Stimulated activated CD8-positive, alpha-beta memory T cell treated with anti-CD3 and anti-CD28 coated beads, Interleukin-2, amount 100 ng/mL, for 48 hours (primary cell): Measurements from ENCODE around the gene AGFG2.
A peak's percentile ranks its signal among the peaks of the same experiment; 100 is the strongest.

Experiments used
- DNase-seq, 2 donors: peaks; one replicate each; pipeline ENCODE4 v3.0.0-alpha.2; 2020; ENCODE audit warnings: low read depth in 2 of 2

The AGFG2 gene

DNA sequence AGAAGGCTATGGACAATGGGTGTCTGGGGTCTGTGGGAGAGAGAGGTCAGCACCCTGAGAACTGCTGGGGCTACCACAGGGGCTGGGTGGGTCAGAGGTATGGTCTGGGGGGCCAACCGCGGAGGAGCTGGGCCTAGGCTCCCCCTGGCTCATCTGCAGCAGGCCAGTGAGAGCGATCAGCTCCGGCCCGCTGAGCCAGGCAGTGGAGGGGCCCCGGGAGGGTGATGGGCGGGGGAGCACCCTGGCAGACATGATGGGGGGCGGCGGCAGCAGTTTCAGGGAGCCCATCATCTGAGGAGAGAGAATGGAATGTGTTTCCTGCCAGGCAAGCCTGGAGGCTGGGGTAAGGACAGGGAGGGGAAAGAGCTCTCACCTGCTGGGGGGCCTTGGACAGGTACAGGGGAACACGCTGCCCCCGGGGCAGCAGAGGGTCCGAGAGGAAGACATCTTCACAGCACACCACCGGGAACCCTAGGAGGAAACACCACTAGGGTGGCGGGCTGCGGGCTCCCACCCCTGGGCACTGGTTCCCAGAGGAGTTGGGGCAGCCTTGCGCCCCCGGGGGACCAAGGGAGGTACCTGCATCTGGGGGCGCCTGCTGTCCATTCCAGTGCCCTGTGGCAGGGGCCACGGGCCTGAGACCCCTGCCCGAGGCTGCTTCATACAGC is 33.4 kb downstream of the AGFG2 start:
- DNase-seq, result no peak

DNA sequence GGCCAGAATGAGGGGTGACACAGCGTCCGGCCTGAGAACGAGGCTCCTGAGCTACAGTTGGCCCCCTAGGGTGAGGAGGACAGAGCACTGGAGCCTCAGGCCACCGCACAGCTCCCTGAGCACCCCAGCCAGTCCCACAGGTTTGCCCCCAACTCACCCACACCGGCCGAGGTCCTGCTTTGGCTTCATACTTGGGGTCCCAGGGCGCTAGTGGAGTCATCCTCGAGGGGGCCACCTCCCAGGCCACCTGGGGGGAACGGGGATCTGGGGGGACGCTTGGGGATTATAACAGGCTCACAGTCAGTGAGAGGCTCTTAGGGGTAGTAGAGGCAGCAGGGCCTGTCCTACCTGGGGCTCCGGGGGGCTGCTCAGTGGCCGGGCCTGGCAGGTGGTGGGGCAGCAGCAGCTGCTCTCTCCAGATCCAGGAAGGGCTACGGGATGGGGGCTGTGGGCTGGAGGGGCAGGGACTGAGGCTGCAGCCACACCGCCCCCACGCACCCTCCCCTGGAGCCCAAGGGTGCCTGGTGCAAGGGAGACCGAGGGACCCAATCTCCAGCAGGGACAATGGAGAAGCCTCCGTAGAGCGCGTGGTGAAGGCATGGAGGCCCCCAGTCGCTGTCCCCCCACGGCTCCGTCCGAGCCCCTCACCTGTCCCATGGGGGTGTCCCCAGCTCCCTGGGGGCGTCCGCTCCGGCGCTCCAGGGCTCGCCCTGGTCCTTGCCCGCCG is 34.1 kb downstream of the AGFG2 start:
- DNase-seq, result no peak

- no peak for DNase-seq
Measured at GRCh38 chr7:100573691-100574361, 34.8 kb downstream of the AGFG2 start, which contains the start of gene SAP25. Gene SAP25 (minus strand): TSS chr7:100573900. CDS start chr7:100573742, 158 bp downstream.

DNA sequence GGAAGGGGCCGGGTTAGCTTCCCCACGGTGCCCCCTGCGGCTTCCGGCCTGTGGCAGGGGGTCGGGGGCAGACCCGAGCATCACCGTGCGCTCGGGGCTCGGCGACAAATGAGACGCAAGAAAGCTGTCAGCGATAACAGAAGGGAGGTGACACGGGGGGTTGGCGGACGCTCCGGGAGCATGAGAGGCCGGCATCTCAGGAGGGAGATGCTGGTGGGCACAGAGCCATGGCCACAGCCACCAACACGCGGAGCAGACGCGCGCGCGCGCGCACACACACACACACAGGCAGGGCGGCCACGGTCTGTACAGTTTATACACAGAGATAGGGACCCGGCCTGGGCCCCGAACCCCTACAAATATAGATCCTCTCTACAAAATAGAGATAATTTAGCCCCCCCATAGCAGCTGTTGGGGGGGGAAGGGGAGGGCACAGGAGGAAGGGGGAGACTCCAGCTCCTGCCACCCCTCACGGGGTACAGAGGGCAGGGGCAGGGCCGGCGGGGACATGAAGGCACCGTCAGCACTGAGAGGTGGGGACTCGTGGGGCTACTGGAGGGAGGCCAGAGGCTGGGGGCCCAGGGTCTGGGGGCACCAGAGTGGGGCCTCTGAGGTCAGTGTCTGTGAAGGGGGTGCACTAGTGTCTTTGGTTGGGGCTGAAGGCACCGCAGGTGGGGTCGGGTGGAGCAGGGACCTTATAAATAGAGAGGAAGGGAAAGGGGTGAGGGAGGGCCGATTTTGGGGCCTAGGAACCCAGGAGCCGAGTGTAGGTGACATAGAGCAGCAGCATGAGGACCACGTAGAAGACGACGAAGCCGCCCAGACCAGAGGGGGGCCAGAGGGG is 35.6 kb downstream of the AGFG2 start:
- DNase-seq, result no peak

GRCh38 chr7:100575206-100575631 is 36.2 kb downstream of the AGFG2 start:
- no peak for DNase-seq

DNA sequence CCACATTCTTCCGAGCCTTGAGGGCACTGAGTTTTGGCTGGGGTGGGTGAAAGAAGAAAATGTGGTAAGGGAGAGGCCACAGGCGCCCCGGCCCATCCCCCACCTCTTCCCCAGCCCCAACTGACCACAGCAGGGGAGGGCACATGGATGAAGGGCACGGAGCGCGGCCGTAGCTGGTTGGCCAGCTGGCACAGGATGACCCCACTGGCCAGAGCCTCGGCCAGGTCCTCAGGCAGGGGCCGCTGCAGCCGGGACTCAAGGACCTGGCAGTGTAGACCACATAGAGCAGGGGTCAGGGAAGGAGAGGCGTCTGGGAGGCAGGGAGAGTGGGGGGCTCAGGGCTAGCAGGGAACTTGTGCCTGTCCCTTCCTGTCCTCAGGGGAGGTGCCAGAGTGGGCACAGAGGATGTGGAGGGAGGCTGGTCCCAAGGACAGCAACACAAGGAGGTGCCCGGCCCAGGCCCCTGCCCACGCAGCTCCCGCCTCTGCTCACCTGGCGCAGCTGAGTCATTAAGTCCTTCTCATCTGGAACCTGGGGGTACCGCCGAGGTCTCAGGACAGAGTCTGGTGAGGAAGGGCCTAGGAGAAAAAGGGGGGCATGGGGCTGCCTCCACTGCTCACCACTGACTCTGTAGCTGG is 36.9 kb downstream of the AGFG2 start:
- DNase-seq, result no peak

- no peak for DNase-seq
Measured at GRCh38 chr7:100576384-100576993, 37.5 kb downstream of the AGFG2 start.

DNA sequence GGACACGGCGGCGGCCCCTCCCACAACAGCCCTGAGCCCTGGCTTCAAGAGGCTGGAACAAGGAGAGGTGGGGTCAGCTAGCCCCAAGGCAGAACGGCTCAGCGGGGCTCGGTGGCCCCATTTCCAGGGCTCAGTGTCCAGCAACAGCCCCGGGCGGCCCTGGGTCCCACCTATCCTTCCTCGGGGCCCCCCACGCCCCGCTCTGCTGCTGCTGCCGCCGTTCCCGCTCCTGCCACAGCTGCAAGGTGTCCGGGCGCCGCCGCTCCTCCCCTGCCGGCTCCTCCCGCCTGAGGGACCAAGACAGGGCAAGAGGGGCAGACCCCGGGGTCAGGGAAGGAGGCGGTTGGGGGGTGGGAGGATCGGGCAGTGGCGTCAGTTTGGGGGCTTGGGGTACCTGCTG is 38.1 kb downstream of the AGFG2 start:
- no peak for DNase-seq

GRCh38 chr7:100577507-100577906 is 38.5 kb downstream of the AGFG2 start:
- DNase-seq, result no peak

GRCh38 chr7:100578246-100579183 is 39.5 kb downstream of the AGFG2 start:
- no peak for DNase-seq

DNA sequence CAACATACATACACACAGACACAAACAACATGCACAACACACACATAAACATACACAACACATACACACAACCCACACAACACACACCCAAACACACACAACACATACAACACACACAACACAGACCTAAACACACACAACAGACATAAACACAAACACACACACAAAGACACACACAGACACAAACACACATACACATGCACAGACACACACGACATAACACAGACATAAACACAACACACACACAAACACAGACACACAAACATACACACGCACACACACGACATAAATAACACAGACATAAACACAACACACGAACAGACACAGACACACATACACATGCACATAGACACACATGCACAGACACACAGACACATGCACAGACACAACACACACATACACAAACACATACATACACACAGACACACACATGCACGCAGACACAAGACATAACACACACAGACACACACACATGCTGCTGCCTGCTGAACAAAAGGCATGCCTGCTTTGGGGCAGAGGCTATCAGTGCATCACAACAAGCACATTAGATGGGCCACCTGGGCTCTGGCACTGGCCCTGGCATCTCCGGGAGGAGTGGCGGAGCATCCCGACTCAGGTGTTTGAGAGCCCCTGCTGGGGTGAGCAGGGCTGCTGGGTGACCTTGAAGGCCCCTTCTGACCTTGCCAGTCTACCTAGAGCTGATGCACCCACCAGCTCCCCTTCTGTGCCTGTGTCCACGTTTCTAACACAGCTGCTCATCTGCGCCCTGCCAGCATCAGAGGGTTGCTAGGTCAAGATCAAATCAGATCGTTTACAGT is 41.7 kb downstream of the AGFG2 start:
- DNase-seq, result no peak

- DNase-seq, result no peak
Measured at GRCh38 chr7:100582041-100582579, 43.1 kb downstream of the AGFG2 start.

GRCh38 chr7:100582650-100583049 is 43.6 kb downstream of the AGFG2 start:
- no peak for DNase-seq

DNA sequence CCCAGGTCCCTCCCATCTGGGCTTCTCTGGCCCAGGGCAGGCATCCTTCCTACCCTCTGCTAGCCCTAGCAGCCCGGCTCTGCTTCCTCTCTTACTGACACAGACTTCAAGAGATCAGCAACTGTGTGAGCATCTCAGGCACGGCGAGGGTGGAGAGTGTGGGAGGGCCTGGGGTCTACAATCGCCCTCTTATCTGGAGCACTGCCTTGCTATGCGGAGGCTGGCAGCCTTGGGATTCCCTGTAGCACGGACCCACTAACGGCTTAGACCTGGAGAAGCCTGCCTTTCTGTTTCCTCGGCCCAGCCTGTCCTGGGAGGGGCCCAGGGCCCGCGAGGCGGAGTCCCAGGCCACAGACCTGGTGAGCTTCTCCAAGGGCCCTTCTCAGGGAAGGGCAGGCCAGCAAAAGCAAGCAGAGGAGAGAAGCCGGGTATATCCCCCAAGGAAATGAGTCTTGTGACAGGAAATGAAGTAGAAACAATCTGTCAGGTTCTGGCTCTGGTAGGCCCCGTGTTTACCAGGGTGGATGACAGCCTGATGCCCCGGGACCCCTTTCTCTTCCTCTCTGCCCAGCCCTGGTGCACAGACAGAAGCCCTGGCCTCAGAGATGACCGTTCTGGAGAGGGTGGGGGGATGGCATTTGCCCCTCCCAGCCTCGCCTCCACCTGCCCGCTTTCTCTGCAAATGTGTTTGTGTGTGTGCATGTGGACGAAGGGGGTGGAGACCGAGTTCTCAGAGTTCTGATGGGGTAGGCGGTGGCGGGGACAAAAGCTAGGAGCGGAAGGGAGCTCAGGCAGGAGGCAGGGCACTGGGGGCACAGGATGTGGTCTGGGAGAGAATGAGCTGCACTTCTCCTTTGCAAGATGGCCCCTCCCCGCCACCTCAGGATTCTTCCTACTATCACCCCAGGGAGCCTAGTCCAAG is 44.4 kb downstream of the AGFG2 start:
- DNase-seq, result peak in 1 of 2 donors; percentile 64

GRCh38 chr7:100584054-100584682 is 45.2 kb downstream of the AGFG2 start:
- DNase-seq, result no peak

GRCh38 chr7:100584683-100585510 is 45.9 kb downstream of the AGFG2 start:
- DNase-seq, result no peak
